Ovary (tissue), 3 donors: ENCODE measurements around the gene VAMP1.
"Not testable (repeated sequence)": the region's sequence is repeated elsewhere in the genome, so short reads cannot be mapped to it uniquely, and the experiment has no call there.

ENCODE experiments used
- CTCF ChIP-seq, 3 donors: fragments of 450-650 bp in 2 of 3; fragments of 200-600 bp in 1 of 3; IDR thresholded peaks; one replicate each; pipeline versions ENCODE4 v1.5.1 to v1.8.0; 2016 to 2022; ENCODE audit warnings: antibody characterized with exemption in 3 of 3, mild to moderate bottlenecking in 1 of 3
- EP300 ChIP-seq: sonication (generic); formaldehyde crosslinking; IDR thresholded peaks from one replicate; pipeline ENCODE4 v1.6.1; 2017; ENCODE audit warnings: antibody characterized with exemption
- donor health status: DM: no; HTN: no; CAD: no.

DNA sequence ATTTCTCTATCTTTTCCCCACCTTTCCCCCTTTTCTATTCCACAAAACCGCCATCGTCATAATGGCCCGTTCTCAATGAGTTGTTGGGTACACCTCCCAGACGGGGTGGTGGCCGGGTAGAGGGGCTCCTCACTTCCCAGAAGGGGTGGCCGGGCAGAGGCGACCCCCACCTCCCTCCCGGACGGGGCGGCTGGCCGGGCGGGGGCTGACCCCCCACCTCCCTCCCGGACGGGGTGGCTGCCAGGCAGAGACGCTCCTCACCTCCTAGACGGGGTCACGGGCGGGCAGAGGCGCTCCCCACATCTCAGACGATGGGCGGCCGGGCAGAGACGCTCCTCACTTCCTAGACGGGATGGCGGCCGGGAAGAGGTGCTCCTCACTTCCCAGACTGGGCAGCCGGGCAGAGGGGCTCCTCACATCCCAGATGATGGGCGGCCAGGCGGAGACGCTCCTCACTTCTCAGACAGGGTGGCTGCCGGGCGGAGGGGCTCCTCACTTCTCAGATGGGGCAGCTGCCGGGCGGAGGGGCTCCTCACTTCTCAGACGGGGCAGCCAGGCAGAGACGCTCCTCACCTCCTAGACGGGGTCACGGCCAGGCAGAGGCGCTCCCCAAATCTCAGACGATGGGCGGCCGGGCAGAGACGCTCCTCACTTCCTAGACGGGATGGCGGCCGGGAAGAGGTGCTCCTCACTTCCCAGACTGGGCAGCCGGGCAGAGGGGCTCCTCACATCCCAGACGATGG is 4.9 kb upstream of the VAMP1 start:
- TF ChIP-seq CTCF (IDR thresholded peaks at IDR 0.05); EP300: not testable (repeated sequence)
